KMS-11 (cell line): ENCODE results near the gene CRTAC1.

Experiments
- H2AFZ ChIP-seq: fragments of 200-600 bp; sonication (generic); 2 replicates; pipeline ENCODE4 v1.6.1; 2016; ENCODE audit warnings: antibody characterized with exemption, mixed run types, low read depth
- H3K27ac ChIP-seq: fragments of 200-600 bp; sonication (generic); 2 replicates; pipeline ENCODE4 v1.6.1; 2016; ENCODE audit warnings: mild to moderate bottlenecking, mixed run types
- H3K27me3 ChIP-seq: fragments of 200-600 bp; sonication (generic); 2 replicates; pipeline ENCODE4 v1.6.1; 2017; ENCODE audit warnings: mild to moderate bottlenecking, low read depth, mixed run types, moderate library complexity; ENCODE audit not compliant: insufficient read depth
- H3K36me3 ChIP-seq: fragments of 200-600 bp; sonication (generic); 2 replicates; pipeline ENCODE4 v1.6.1; 2017; ENCODE audit warnings: mild to moderate bottlenecking, mixed run types; ENCODE audit not compliant: insufficient read depth
- H3K4me1 ChIP-seq: fragments of 200-600 bp; sonication (generic); 2 replicates; pipeline ENCODE4 v1.6.1; 2016; ENCODE audit warnings: mild to moderate bottlenecking, low read depth, mixed run types; ENCODE audit not compliant: poor library complexity, severe bottlenecking
- H3K4me2 ChIP-seq: fragments of 200-600 bp; sonication (generic); 2 replicates; pipeline ENCODE4 v1.7.0; 2016; ENCODE audit warnings: mild to moderate bottlenecking, mixed run types
- H3K4me3 ChIP-seq: fragments of 200-600 bp; sonication (generic); IDR thresholded peaks from 2 replicates; pipeline ENCODE4 v1.6.1; 2017; ENCODE audit warnings: low read depth, low read length, mixed read lengths; ENCODE audit not compliant: insufficient read depth
- H3K79me2 ChIP-seq: fragments of 200-600 bp; sonication (generic); 2 replicates; pipeline ENCODE4 v1.6.1; 2016; ENCODE audit warnings: low read depth, mixed run types; ENCODE audit not compliant: insufficient read depth
- H3K9ac ChIP-seq: fragments of 200-600 bp; sonication (generic); 2 replicates; pipeline ENCODE4 v1.6.1; 2016; ENCODE audit warnings: mild to moderate bottlenecking, mixed run types
- H4K20me1 ChIP-seq: fragments of 200-600 bp; sonication (generic); 2 replicates; pipeline ENCODE4 v1.6.1; 2016; ENCODE audit warnings: mild to moderate bottlenecking, mixed run types; ENCODE audit not compliant: insufficient read depth
- TF ChIP-seq, protein P1 (sequence below): fragments of 200-600 bp; sonication (generic); conservative IDR thresholded peaks from 2 replicates; pipeline ENCODE4 v1.6.1; 2017; ENCODE audit warnings: low read depth, mild to moderate bottlenecking, antibody characterized with exemption, low read length, moderate library complexity, mixed read lengths

The CRTAC1 gene

GRCh38 chr10:97922022-97922758 is 108.2 kb downstream of the CRTAC1 start:
- TF ChIP-seq, protein P1, sequence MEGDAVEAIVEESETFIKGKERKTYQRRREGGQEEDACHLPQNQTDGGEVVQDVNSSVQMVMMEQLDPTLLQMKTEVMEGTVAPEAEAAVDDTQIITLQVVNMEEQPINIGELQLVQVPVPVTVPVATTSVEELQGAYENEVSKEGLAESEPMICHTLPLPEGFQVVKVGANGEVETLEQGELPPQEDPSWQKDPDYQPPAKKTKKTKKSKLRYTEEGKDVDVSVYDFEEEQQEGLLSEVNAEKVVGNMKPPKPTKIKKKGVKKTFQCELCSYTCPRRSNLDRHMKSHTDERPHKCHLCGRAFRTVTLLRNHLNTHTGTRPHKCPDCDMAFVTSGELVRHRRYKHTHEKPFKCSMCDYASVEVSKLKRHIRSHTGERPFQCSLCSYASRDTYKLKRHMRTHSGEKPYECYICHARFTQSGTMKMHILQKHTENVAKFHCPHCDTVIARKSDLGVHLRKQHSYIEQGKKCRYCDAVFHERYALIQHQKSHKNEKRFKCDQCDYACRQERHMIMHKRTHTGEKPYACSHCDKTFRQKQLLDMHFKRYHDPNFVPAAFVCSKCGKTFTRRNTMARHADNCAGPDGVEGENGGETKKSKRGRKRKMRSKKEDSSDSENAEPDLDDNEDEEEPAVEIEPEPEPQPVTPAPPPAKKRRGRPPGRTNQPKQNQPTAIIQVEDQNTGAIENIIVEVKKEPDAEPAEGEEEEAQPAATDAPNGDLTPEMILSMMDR, result no peak
- H3K4me2 ChIP-seq, result no peak overlapping the region

DNA sequence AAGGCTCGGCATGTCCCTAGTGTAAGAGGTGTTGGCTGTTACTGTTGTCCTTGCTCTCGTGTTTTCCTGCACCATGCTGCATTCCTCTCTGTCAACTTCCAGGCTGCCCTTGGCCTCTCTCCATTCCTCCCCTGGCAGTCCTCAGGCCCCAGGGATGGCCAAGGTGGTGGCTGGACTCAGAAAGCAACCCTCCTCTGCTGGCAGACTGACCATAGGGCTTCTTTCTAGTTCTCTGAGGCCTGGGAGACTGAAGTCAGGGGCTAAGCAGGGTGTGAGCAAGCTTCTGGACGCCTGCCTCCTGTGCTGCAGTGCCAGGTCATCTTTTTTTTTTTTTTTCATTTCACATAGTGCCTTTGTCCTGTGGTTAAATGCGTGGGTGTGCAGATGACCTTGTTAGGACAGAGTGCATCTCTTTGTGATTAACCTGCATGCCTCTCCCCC is 108.8 kb downstream of the CRTAC1 start:
- H3K4me3 ChIP-seq, result no peak overlapping the region
- no peaks in the 10 kb centered on the region for H3K27me3 ChIP-seq
- no peak overlapping the region for H3K9ac ChIP-seq
- no peak overlapping the region for H3K4me2 ChIP-seq
- H2AFZ ChIP-seq, result no peak overlapping the region
- no peaks in the 10 kb centered on the region for H3K79me2 ChIP-seq
- H3K4me1 ChIP-seq, result no peaks in the 10 kb centered on the region
- H4K20me1 ChIP-seq, result no peaks in the 10 kb centered on the region
- TF ChIP-seq, protein P1, result no peak
- no peak overlapping the region for H3K27ac ChIP-seq
- H3K36me3 ChIP-seq, result no peaks in the 10 kb centered on the region

More at GRCh38 chr10:97922022-97922758, 108.2 kb downstream of the CRTAC1 start:
- H2AFZ ChIP-seq, result no peak overlapping the region
- no peaks in the 10 kb centered on the region for H3K4me1 ChIP-seq
- H4K20me1 ChIP-seq, result no peaks in the 10 kb centered on the region
- H3K4me3 ChIP-seq, result no peak overlapping the region
- no peaks in the 10 kb centered on the region for H3K27me3 ChIP-seq
- no peak overlapping the region for H3K9ac ChIP-seq
- H3K79me2 ChIP-seq, result no peaks in the 10 kb centered on the region
- no peaks in the 10 kb centered on the region for H3K36me3 ChIP-seq
- no peak overlapping the region for H3K27ac ChIP-seq

- Histone ChIP-seq H3K9ac (no peak overlapping the region), H3K27me3 (no peaks in the 10 kb centered on the region), H4K20me1 (no peaks in the 10 kb centered on the region), H3K27ac (no peak overlapping the region), H3K36me3 (no peaks in the 10 kb centered on the region), H3K4me1 (no peaks in the 10 kb centered on the region), H3K4me2 (no peak overlapping the region), H3K79me2 (no peaks in the 10 kb centered on the region), H3K4me3 (no peak overlapping the region), H2AFZ (no peak overlapping the region)
- TF ChIP-seq, protein P1, result no peak
Measured at GRCh38 chr10:97920865-97921264, 109.6 kb downstream of the CRTAC1 start.

DNA sequence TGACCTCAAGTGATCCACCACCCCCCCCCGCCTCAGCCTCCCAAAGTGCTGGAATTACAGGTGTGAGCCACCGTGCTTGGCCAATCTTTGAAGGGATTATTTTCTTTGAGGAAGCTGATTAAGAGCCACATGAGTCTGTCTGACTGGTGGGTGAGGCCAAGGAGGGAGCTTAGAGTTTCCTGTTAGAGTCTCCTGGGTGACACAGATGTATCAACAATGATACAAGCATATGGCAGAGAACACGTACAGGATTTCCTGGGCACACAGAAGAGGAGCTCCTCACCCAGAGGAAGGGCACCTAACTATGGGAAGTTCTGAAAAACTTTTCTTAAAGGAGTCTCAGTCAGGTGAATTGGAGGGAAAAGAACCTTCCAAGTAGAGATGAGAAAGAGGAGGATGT is 111.4 kb downstream of the CRTAC1 start:
- Histone ChIP-seq H3K9ac (no peak overlapping the region), H3K27me3 (no peaks in the 10 kb centered on the region)

More for the DNA sequence above, 111.4 kb downstream of the CRTAC1 start:
- TF ChIP-seq, protein P1, result no peak
- Histone ChIP-seq H3K4me1 (no peaks in the 10 kb centered on the region), H3K79me2 (no peaks in the 10 kb centered on the region), H3K27ac (no peak overlapping the region), H3K4me3 (no peak overlapping the region), H3K4me2 (no peak overlapping the region), H2AFZ (no peak overlapping the region), H4K20me1 (no peaks in the 10 kb centered on the region), H3K36me3 (no peaks in the 10 kb centered on the region)
